ENCODE results near the gene C1QTNF3.
A peak's percentile ranks its signal among the peaks of the same experiment; 100 is the strongest.
"Not testable (repeated sequence)": the region's sequence is repeated elsewhere in the genome, so short reads cannot be mapped to it uniquely, and the experiment has no call there.

Gene C1QTNF3

GRCh38 chr5:34016750-34017149 lies 26.3 kb downstream of the C1QTNF3 start:
- Histone ChIP-seq H3K27me3 (ENCODE audit: control insufficient read depth, insufficient read depth, low read length) (no peaks in the 10 kb centered on the region), H3K9ac (ENCODE audit: low read depth, low read length) (no peak overlapping the region), H3K36me3 (ENCODE audit: control insufficient read depth, insufficient read depth, low read length) (no peaks in the 10 kb centered on the region), H3K4me1 (ENCODE audit: control insufficient read depth, insufficient read depth, low read length) (no peaks in the 10 kb centered on the region), H3K4me3 (ENCODE audit: low read depth, low read length) (no peak overlapping the region), H3K9me3 (ENCODE audit: control insufficient read depth, insufficient read depth, low read length) (no peaks in the 10 kb centered on the region)

- Histone ChIP-seq H3K27me3 (ENCODE audit: control insufficient read depth, insufficient read depth, low read length) (no peaks in the 10 kb centered on the region), H3K4me3 (ENCODE audit: low read depth, low read length) (no peak overlapping the region), H3K9ac (ENCODE audit: low read depth, low read length) (no peak overlapping the region), H3K4me1 (ENCODE audit: control insufficient read depth, insufficient read depth, low read length) (no peaks in the 10 kb centered on the region), H3K9me3 (ENCODE audit: control insufficient read depth, insufficient read depth, low read length) (no peaks in the 10 kb centered on the region), H3K36me3 (ENCODE audit: control insufficient read depth, insufficient read depth, low read length) (no peaks in the 10 kb centered on the region)
Observed at GRCh38 chr5:34016222-34016621, 26.8 kb downstream of the C1QTNF3 start.

- Histone ChIP-seq H3K9me3 (ENCODE audit: control insufficient read depth, insufficient read depth, low read length) (no peaks in the 10 kb centered on the region), H3K36me3 (ENCODE audit: control insufficient read depth, insufficient read depth, low read length) (no peaks in the 10 kb centered on the region), H3K27me3 (ENCODE audit: control insufficient read depth, insufficient read depth, low read length) (no peaks in the 10 kb centered on the region), H3K9ac (ENCODE audit: low read depth, low read length) (no peak overlapping the region), H3K4me1 (ENCODE audit: control insufficient read depth, insufficient read depth, low read length) (no peaks in the 10 kb centered on the region), H3K4me3 (ENCODE audit: low read depth, low read length) (no peak overlapping the region)
Observed at GRCh38 chr5:34015120-34015822, 27.7 kb downstream of the C1QTNF3 start.

- no peaks in the 10 kb centered on the region for H3K36me3 ChIP-seq (ENCODE audit: control insufficient read depth, insufficient read depth, low read length)
- H3K27me3 ChIP-seq (ENCODE audit: control insufficient read depth, insufficient read depth, low read length) = no peaks in the 10 kb centered on the region
- H3K4me3 ChIP-seq (ENCODE audit: low read depth, low read length) = no peak overlapping the region
- no peak overlapping the region for H3K9ac ChIP-seq (ENCODE audit: low read depth, low read length)
- no peaks in the 10 kb centered on the region for H3K9me3 ChIP-seq (ENCODE audit: control insufficient read depth, insufficient read depth, low read length)
- no peaks in the 10 kb centered on the region for H3K4me1 ChIP-seq (ENCODE audit: control insufficient read depth, insufficient read depth, low read length)
Observed at GRCh38 chr5:34014626-34015025, 28.4 kb downstream of the C1QTNF3 start.

GRCh38 chr5:34013547-34013946 lies 29.5 kb downstream of the C1QTNF3 start:
- Histone ChIP-seq H3K4me1 (ENCODE audit: control insufficient read depth, insufficient read depth, low read length) (no peaks in the 10 kb centered on the region), H3K27me3 (ENCODE audit: control insufficient read depth, insufficient read depth, low read length) (no peaks in the 10 kb centered on the region), H3K9ac (ENCODE audit: low read depth, low read length) (no peak overlapping the region), H3K4me3 (ENCODE audit: low read depth, low read length) (no peak overlapping the region), H3K9me3 (ENCODE audit: control insufficient read depth, insufficient read depth, low read length) (no peaks in the 10 kb centered on the region), H3K36me3 (ENCODE audit: control insufficient read depth, insufficient read depth, low read length) (no peaks in the 10 kb centered on the region)

GRCh38 chr5:34012791-34013190 lies 30.2 kb downstream of the C1QTNF3 start:
- H3K9me3 ChIP-seq (ENCODE audit: control insufficient read depth, insufficient read depth, low read length) = no peaks in the 10 kb centered on the region

GRCh38 chr5:34011536-34011935 lies 31.5 kb downstream of the C1QTNF3 start:
- no peaks in the 10 kb centered on the region for H3K9me3 ChIP-seq (ENCODE audit: control insufficient read depth, insufficient read depth, low read length)
- H3K4me3 ChIP-seq (ENCODE audit: low read depth, low read length) = no peak overlapping the region
- H3K9ac ChIP-seq (ENCODE audit: low read depth, low read length) = no peak overlapping the region
- H3K4me1 ChIP-seq (ENCODE audit: control insufficient read depth, insufficient read depth, low read length) = peaks cover 3% of the 10 kb centered on the region
- no peaks in the 10 kb centered on the region for H3K36me3 ChIP-seq (ENCODE audit: control insufficient read depth, insufficient read depth, low read length)
- no peaks in the 10 kb centered on the region for H3K27me3 ChIP-seq (ENCODE audit: control insufficient read depth, insufficient read depth, low read length)

More at GRCh38 chr5:34012791-34013190, 30.2 kb downstream of the C1QTNF3 start:
- no peaks in the 10 kb centered on the region for H3K4me1 ChIP-seq (ENCODE audit: control insufficient read depth, insufficient read depth, low read length)
- no peaks in the 10 kb centered on the region for H3K27me3 ChIP-seq (ENCODE audit: control insufficient read depth, insufficient read depth, low read length)
- H3K36me3 ChIP-seq (ENCODE audit: control insufficient read depth, insufficient read depth, low read length) = no peaks in the 10 kb centered on the region
- no peak overlapping the region for H3K4me3 ChIP-seq (ENCODE audit: low read depth, low read length)
- H3K9ac ChIP-seq (ENCODE audit: low read depth, low read length) = no peak overlapping the region

GRCh38 chr5:34010146-34010545 lies 32.9 kb downstream of the C1QTNF3 start:
- H3K9me3 ChIP-seq (ENCODE audit: control insufficient read depth, insufficient read depth, low read length); H3K9ac ChIP-seq (ENCODE audit: low read depth, low read length); H3K27me3 ChIP-seq (ENCODE audit: control insufficient read depth, insufficient read depth, low read length); H3K4me3 ChIP-seq (ENCODE audit: low read depth, low read length); H3K4me1 ChIP-seq (ENCODE audit: control insufficient read depth, insufficient read depth, low read length); H3K36me3 ChIP-seq (ENCODE audit: control insufficient read depth, insufficient read depth, low read length): not testable (repeated sequence)

GRCh38 chr5:34009610-34010009 lies 33.4 kb downstream of the C1QTNF3 start:
- Histone ChIP-seq H3K4me3 (ENCODE audit: low read depth, low read length) (no peak overlapping the region), H3K36me3 (ENCODE audit: control insufficient read depth, insufficient read depth, low read length) (no peaks in the 10 kb centered on the region), H3K9ac (ENCODE audit: low read depth, low read length) (no peak overlapping the region), H3K4me1 (ENCODE audit: control insufficient read depth, insufficient read depth, low read length) (peaks cover 3% of the 10 kb centered on the region), H3K27me3 (ENCODE audit: control insufficient read depth, insufficient read depth, low read length) (no peaks in the 10 kb centered on the region), H3K9me3 (ENCODE audit: control insufficient read depth, insufficient read depth, low read length) (no peaks in the 10 kb centered on the region)

- Histone ChIP-seq H3K9ac (ENCODE audit: low read depth, low read length) (peak overlapping the region; percentile 63), H3K36me3 (ENCODE audit: control insufficient read depth, insufficient read depth, low read length) (no peaks in the 10 kb centered on the region), H3K27me3 (ENCODE audit: control insufficient read depth, insufficient read depth, low read length) (no peaks in the 10 kb centered on the region), H3K4me3 (ENCODE audit: low read depth, low read length) (peak overlapping the region; percentile 74), H3K4me1 (ENCODE audit: control insufficient read depth, insufficient read depth, low read length) (peaks cover 3% of the 10 kb centered on the region), H3K9me3 (ENCODE audit: control insufficient read depth, insufficient read depth, low read length) (no peaks in the 10 kb centered on the region)
Observed at GRCh38 chr5:34008802-34009201, 34.2 kb downstream of the C1QTNF3 start.

- H3K9ac ChIP-seq (ENCODE audit: low read depth, low read length) = peak within 1 kb of the TSS; percentile 77
- H3K36me3 ChIP-seq (ENCODE audit: control insufficient read depth, insufficient read depth, low read length) = no peaks in the 10 kb centered on the region
- H3K9me3 ChIP-seq (ENCODE audit: control insufficient read depth, insufficient read depth, low read length) = no peaks in the 10 kb centered on the region
- peak within 1 kb of the TSS; percentile 74 for H3K4me3 ChIP-seq (ENCODE audit: low read depth, low read length)
- H3K4me1 ChIP-seq (ENCODE audit: control insufficient read depth, insufficient read depth, low read length) = peaks cover 3% of the 10 kb centered on the region
- H3K27me3 ChIP-seq (ENCODE audit: control insufficient read depth, insufficient read depth, low read length) = no peaks in the 10 kb centered on the region
Observed at GRCh38 chr5:34007621-34008600, 35.1 kb downstream of the C1QTNF3 start, which contains the start of gene AMACR. TSS of gene AMACR (minus strand) at chr5:34008050. CDS start at chr5:34008019, 31 bp downstream.
